GM18508 (cell line): Measurements from ENCODE around the gene C17orf100.
A peak's percentile ranks its signal among the peaks of the same experiment; 100 is the strongest.
"Not testable (repeated sequence)": the region's sequence is repeated elsewhere in the genome, so short reads cannot be mapped to it uniquely, and the experiment has no call there.

Experiments used
- ATAC-seq: cut with Tn5 transposase; IDR thresholded peaks from one replicate; pipeline ENCODE4 v1.9.1; 2021; ENCODE audit warnings: moderate number of reproducible peaks; ENCODE audit not compliant: insufficient read depth, unreplicated experiment

C17orf100 gene

GRCh38 chr17:6640536-6641246 is 10.9 kb upstream of the C17orf100 start, which contains the start of the genes KIAA0753 and TXNDC17:
KIAA0753 (minus strand) TSS chr17:6640711; CDS start chr17:6635103, 5,608 bp downstream.
TXNDC17 (plus strand) TSS chr17:6641060; CDS start chr17:6641083, 23 bp downstream.
- peak; percentile 52 for ATAC-seq

- no peak for ATAC-seq
Observed at GRCh38 chr17:6641247-6641863, 10.2 kb upstream of the C17orf100 start.

GRCh38 chr17:6642592-6642991 is 9.0 kb upstream of the C17orf100 start:
- ATAC-seq = no peak

GRCh38 chr17:6643451-6644125 is 8.0 kb upstream of the C17orf100 start:
- ATAC-seq = no peak

- ATAC-seq = no peak
Observed at GRCh38 chr17:6648181-6648580, 3.4 kb upstream of the C17orf100 start.

- ATAC-seq = no peak
Observed at GRCh38 chr17:6651919-6652452, 424 bp downstream of the C17orf100 start.

GRCh38 chr17:6654841-6655731 is 3.5 kb downstream of the C17orf100 start:
- no peak for ATAC-seq

GRCh38 chr17:6655732-6656361 is 4.3 kb downstream of the C17orf100 start:
- ATAC-seq = not testable (repeated sequence)

- ATAC-seq = not testable (repeated sequence)
Observed at GRCh38 chr17:6656797-6657632, 5.5 kb downstream of the C17orf100 start.

- no peak for ATAC-seq
Observed at GRCh38 chr17:6657633-6658287, 6.2 kb downstream of the C17orf100 start.

- not testable (repeated sequence) for ATAC-seq
Observed at GRCh38 chr17:6658411-6658810, 6.8 kb downstream of the C17orf100 start.

GRCh38 chr17:6660101-6660500 is 8.5 kb downstream of the C17orf100 start:
- no peak for ATAC-seq

- ATAC-seq = peak; percentile 53
Observed at GRCh38 chr17:6660805-6661463, 9.4 kb downstream of the C17orf100 start.

- no peak for ATAC-seq
Observed at GRCh38 chr17:6661464-6661848, 9.9 kb downstream of the C17orf100 start.

GRCh38 chr17:6663200-6663599 is 11.6 kb downstream of the C17orf100 start:
- not testable (repeated sequence) for ATAC-seq

- no peak for ATAC-seq
Observed at GRCh38 chr17:6666077-6666521, 14.5 kb downstream of the C17orf100 start.

- no peak for ATAC-seq
Observed at GRCh38 chr17:6666557-6666956, 15.0 kb downstream of the C17orf100 start.

GRCh38 chr17:6667516-6667915 is 16.0 kb downstream of the C17orf100 start:
- no peak for ATAC-seq
